Stimulated activated CD4-positive, alpha-beta T cell treated with anti-CD3 and anti-CD28 coated beads, Interleukin-4, amount 100 ng/mL, for 24 hours (primary cell): ENCODE data around the gene RASSF7.

Experiments
- DNase-seq: peaks from one replicate; pipeline ENCODE4 v3.0.0-alpha.2; 2020

RASSF7 gene

DNA sequence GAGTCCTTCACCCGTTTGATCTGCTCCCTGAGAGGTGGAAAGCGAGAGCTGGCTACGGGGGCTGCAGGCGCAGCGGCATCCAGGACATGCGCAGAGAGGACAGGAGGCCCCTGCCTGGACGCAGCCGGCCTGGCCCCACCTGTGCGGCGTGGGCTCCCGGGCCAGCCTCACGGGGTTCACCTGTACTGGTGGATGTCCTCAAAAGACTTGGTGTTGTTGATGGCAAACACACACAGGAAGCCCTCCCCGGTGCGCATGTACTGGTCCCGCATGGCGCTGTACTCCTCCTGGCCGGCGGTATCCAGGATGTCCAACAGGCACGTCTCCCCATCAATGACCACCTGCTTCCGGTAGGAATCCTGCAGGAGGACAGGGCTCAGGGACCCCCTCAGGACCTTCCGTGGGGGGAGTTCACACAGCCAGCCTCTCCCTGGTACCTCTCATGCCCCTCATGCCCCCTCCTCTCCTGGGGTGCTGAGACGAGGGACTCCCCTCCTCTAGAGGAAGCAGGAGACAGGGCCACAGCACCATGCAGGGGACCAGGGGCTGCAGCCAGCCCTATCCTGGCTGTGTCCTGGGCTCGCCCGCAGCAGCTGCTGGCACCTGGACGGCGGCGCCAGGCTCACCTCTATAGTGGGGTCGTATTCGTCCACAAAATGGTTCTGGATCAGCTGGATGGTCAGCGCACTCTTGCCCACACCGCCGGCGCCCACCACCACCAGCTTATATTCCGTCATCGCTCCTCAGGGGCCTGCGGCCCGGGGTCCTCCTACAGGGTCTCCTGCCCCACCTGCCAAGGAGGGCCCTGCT lies 27.0 kb upstream of the RASSF7 start:
- DNase-seq = no peak

DNA sequence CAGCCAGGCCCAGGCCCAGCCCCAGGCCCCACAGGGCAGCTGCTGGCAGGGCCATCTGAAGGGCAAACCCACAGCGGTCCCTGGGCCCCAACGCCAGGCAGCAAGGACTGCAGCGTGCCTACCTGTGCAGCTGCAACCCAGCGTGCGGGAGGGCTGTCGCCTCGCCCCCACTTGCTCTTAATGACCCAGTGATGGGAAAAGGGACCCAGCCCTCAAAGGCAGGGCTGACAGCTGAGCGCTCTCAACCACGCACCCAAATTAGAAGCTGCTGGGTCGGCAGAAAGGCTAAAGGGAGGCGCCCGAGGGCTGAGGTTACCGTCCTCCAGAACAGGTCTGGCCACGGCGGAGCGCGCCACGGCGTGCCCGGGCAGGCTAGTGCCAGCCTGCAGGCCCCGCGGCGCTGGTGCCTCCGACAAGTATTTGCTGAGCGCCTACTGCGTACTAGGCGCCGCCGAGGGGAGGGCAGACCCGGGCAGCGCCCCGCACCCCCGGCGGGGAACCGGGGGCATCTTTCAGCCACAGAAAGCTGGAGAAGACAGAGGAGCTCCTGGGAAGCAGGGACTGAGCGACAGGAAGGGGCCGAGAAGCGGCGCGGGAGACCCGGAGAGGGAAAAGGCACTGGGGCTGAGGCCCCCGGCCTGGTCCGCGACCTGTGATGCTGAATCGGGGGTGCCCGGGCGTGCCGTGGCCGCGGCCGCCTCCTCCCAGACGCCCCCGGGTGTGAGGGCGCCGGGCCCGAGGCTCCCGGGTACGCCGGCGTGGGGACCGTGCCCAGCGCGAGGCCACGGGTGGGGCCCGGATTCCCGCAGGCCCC lies 26.2 kb upstream of the RASSF7 start:
- DNase-seq = peak; percentile 34

DNA sequence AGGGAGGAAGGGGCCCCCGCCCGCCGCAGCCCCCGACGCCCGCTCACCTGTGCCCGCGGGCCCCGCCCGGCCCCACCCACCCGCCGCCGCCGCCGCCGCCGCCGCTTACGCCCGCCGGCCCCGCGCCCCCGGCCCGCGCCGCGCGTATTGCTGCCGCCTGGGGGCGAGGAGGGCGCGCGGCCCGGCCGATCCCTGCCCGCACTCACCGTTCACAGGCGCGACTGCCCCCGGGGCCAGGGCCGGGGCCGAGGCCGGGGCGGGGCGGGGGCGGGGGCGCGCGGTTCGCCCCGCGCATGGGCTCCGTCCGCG lies 25.6 kb upstream of the RASSF7 start:
- no peak for DNase-seq

DNA sequence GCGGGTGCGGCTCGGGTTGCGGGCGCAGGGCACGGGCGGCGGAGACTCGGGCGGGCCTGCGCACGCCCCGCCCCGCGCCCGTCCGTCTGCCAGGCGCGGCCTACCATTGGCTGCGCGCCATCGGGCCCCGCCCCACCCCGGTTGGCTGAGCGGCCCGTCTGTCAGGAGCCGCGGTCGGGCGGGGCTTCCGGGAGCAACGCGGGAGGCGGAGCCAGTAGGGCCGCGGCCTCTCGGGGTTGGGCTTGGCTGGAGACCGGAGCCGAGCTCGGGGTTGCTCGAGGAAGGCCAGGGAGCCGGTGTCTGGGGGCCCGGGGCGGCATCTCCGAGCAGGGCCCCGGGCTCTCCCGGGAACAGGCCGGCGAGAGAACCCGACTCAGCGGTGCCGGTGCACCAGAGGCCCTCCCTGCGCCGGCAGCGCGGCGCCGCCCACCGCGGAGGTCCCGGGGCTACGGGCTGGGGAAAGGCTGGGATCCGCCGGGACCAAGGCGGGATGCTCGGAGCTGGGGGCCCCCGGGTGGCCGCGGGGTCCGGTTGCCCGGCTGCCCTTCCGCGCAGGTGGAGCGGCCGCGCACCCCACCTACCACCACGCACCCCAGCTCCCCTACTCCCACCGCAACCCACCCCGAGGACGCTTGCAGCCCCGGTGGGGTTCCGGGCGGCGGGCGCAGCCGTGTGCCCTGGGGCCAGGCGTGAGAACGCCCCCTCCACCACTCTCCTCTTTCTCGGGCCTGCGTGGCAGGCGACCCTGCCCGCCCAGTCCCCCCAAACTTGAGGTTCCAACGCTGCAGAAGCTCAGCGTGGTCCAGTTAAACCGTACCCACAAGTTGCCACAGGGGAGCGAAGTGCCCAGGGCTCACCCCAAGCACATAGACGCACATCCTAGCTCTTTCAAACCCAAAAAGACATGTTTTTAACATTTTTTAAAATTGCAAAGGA lies 25.0 kb upstream of the RASSF7 start, which contains the start of gene HRAS:
TSS of gene HRAS (minus strand) at position 58 of the 936 bp plus-strand sequence.
- peak; percentile 95 for DNase-seq

DNA sequence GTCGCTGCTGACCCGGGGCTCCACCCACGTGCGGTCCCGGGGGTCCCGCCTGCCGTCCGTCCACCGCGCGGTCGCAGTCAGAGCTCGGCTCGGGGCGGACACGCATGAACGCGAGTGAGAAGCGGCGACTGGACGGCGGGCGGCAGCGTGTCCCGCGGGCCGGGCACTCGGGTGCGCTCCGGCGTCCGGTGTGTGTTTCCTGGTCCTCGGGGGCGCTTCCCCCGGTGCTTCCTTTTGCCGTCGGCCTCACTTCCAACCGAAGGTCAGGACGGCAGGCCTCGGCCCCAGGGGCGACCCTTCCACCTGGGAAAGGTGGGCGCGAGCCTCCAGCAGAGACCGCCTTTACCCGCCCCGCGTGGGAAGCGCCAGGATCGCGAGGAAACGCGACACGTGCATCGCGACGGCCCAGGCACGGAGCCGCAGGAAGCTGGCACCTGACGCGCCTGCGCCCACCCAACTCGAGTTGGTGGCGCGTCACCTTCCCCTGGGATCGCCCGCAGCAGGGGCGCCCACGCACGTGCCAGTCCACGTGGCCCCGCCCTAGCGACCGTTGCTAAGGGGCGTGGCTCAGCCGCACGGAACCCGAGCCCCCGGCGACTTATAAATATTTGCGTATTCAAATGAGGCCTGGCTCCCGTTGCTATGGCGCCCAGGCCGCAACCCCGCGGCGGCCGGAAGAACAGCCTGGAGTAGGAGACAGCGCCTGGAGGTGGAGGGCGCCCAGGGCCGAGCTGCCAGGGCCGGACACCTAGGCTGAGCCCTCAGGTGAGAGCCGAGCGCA lies 23.7 kb upstream of the RASSF7 start, which contains the start of gene LRRC56:
TSS of gene LRRC56 (plus strand) at position 687 of the 781 bp plus-strand sequence. CDS start 3,158 bp downstream, outside the sequence.
- DNase-seq = peak; percentile 88

DNA sequence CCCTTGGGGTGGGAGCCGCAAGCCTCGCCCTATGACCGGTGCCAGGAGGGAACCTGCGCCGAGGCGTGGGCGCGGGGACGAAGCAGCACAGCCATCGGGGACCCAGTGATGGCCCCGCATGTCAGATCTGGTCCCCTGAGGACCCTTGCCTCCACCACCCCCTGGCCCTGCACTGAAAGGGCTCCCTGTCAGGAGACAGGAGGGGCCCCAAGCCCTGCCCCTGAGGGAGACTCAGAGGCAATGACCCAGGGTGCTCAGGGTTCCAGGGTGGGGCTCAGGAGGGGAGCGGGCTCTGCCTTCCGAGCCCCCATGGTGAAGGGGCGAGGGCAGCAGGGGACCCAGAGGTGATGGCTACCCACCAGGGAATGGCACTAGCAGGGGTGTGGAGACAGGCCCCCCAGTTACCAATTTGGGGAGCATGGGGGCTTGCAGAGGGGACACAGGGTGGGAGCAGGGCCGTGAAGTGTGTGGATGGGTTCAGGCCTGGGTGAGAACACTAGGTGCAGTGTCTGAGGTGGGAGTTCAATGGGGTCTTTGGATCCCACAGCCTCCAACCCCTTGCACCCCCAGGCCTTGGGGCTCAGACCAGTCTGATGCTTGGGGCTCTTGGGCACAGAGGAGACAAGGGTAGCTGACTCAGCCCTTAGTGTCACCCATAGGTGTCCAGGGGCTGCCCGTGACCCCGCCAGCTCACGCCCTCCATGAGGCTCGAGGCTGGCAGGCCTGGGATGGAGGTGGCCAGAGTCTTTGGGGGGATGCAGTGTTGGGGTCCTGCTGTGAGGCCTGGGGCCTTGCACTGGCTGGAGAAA lies 22.9 kb upstream of the RASSF7 start:
- DNase-seq = no peak

DNA sequence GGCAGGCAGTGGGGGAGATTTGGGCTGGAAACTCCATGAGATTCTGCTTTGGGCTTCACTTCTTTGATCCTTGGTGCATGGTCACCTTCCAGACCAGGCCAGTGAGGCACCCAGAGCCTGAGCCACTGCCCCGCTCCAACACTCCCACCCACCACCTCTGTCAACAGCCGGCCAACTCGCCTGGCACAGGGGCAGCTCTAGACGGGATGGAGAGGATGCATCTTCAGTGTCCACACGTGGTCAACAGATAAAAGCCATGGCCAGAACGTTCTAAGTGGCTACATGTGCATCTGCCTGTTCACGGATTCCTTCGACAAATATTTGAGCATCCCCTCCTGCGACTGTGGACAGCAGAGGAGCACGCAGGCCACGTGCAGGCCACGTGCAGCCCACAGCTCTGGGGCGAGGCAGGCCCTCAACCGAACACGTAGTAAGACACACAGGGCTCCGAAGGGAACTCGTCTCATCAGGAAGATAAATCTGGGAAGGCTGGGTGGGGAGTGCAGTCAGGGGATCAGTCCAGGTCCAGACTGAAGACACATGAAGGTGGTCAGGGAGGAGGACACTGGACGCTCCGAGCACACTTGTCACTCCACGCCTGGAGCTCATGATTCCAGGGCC lies 22.2 kb upstream of the RASSF7 start:
- no peak for DNase-seq

DNA sequence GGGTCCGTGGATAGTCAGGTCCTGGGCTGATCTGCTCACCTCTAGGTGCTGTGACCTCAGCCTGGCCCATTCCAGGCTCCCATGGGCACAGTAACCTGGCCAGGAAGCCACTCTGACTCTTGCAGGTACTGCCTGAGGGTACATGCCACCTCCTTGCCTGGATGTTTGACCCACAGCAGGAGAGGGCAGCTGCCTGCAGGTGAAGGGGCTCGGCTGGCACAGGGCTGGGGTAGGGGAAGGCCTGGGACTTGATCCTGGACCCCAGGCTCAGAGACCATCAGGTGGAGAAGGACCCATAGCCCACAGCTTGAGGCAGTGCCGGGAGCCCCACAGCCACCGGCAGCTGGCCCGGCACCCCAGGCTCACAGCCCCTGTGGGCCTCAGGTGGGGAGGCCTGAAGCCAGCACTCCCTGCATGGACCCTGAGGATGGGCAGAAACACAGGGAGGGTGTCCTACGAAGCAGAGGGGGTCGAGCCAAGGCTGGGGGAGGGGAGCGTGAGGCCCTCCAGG lies 20.7 kb upstream of the RASSF7 start:
- DNase-seq = no peak

DNA sequence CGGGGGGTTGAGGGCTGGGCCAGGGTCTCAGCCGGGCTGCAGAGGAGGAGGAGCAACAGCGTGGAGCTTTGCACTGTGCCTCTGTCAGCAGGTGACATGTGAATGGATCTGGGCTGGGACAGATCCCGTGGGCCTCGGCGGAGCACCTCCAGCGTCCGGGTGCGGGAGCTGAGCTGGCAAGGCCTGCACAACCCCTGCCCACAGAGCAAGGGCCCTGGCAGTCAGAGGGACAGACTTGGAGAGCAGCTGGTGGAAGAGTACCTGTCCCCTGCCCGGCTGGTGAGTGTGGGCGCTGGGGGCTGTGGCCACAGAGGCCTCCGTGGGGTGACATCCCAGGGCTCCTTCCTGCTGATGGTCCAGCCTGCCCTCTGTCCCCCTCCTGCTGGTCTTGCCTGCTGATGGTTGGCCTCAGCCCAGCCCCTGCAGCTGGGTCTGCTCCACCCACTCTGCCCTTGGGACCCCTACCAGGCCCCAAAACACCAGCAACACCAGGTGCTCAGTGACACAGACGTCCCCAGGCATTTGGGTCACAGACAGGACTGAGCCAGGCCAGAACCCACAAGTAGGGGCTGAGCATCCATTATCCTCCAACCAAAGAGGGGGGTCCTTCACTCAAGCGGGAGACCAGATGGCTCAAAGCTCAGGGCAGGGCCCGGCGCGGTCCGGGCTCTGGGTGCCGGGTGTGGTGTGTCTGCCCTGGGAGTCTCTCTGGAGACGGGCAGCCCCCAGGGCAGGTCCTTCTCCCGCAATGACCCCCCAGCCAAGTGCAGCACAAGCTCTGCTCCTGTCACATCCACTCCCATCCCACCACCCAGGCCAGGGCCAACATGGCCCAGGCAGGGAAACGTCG lies 20.0 kb upstream of the RASSF7 start:
- no peak for DNase-seq

DNA sequence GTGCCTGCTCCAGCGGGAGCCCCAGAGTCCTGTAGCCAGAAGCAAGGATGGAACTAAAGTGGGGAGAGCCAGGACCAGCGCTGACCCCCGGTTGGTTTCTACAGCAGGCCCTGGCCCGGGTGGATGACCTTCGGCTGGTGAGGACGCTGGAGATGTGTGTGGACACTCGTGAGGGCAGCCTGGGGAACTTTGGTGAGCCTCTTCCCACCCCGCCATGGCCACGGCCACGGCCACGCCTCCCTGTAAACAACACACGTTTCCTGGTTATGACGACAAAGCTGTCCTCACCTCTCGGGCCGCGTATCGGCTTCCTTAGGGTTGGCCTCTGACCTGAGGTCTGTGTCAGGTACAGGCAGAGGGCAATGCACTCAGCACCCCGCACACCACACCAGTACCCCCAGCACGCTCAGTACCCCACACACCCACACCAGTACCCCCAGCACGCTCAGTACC lies 19.3 kb upstream of the RASSF7 start:
- DNase-seq = no peak

DNA sequence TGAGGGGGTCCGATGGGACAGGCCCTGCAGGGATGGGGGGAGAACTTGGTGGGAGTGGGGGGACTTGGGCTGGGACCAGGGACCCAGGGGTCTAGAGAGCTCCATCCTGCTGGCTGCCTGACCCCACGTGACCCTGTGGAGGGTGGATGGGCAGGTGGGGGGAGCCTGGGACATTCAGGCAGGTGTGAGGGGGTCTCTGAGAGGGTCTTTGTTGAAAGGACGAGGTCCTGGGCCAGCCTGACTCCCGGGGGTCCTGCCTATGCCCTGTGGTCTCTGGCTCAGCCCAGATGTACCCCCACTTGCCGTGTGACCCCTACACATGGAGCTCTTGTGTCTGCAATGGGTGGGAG lies 16.0 kb upstream of the RASSF7 start:
- DNase-seq = no peak

DNA sequence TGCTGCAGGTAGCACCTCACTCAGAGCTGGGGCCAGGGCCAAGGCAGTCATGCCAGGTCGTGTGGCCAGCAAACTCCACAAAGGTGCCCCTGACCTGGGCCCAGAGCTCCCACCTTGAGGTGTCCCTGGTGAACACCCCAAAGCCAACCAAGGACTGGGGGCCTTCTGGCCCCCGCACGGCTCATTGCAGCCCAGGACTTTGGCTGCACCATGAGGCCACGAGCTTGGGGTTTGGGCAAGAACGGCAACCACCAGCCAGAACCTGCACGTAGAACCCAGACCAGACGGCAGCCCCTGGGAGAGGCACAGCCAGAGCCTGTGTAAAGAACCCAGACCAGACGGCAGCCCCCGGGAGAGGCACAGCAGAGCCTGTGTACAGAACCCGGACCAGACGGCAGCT lies 15.6 kb upstream of the RASSF7 start:
- DNase-seq = no peak

DNA sequence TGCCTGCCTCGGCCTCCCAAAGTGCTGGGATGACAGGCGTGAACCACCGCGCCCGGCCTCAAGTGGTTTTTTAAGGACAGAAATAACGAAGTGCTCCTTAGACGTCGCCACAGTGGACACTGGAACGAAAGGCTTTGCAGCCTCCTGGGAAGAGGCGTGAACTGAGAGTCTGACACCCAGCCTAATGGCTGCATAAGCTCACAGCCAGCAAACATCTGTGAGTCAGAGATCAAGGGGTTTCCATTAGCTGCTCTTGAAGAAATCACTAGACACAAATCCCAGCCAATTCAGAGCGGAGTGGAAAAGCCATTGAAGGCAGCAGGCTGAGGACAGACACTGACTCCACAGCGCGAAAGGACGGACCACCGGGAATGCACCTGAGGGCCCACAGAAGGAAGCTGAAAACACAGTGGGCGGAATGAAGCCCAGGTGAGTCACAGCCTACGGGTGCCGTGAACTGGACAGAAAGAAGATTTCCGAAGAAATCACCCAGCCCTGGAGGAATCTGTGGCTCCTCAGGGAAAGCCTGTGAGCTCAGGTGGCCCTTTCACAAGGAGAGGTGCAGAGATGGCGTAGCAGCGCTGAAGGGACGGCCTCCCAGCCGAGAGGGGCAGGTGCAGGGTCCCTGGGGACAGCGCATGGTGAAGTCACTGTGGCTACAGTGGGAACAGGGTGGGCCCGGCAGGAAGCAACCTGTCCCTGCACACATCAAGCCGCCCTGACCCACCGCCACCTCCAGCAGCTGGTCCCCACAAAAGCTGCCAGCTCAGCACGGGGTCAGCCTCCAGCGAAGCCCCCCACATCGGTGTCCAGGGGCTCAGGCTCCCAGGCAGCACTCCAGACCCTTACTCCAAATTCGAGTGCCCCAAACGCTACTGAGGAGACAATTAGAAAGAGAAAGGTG lies 11.8 kb upstream of the RASSF7 start:
- no peak for DNase-seq

DNA sequence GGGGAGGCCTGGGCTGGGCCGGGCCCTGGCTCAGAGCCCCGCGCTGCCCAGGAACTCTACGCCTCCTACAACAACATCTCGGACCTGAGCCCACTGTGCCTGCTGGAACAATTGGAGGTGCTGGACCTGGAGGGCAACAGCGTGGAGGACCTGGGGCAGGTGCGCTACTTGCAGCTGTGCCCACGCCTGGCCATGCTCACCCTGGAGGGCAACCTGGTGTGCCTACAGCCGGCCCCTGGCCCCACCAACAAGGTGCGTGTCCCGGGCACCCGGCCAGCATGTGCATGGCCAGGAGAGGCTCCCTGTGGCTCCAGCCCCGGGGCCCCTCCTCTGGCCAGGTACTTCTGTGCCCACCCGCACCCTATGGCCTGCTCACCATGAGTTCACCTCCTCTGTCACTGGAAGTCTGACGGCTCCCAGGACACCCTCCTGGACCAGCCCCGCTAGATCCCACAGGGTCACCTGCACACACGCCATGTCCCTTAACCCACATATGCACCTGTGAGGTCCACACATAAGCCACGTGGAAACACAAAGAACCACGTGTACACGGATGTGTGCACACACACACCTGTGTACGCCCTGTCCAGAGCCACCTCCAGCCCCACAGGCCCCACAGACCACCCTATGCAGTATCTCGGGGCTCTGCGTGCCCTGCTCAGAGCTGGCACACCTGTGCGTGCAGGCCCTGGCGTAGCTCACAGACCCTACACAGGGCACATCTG lies 10.6 kb upstream of the RASSF7 start:
- no peak for DNase-seq

DNA sequence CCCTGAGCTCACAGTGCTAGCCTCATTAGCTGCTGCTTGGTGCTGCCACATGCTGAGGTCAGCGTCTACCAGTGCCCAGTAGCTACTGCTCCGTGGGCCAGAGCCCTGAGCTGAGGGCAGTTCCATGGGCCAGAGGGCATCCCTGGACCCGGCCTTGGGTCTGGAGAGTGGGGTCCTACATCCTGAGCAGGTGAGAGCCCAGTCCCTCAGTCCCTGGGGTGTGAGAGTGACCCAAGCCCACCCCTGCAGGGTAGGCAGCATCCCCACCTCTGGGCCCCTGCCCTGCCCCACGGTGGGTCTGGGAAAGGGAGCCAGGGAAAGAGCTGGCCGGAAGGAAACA lies 10.1 kb upstream of the RASSF7 start:
- DNase-seq = no peak

DNA sequence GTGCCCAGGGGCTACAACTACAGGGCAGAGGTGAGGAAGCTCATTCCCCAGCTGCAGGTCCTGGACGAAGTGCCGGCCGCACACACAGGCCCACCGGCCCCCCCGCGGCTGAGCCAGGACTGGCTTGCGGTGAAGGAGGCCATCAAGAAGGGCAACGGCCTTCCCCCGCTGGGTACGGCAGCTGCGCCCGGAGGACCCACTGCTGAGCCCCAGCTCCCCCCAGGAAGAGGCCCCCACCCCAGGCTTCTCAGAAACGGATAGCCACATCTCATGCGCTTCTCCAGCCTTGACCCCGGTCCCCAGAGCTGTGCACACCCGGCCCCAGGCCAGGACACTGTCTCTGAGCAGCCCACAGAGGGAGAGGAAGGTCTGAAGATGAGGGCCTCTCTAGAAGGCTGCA lies 9.6 kb upstream of the RASSF7 start:
- no peak for DNase-seq

DNA sequence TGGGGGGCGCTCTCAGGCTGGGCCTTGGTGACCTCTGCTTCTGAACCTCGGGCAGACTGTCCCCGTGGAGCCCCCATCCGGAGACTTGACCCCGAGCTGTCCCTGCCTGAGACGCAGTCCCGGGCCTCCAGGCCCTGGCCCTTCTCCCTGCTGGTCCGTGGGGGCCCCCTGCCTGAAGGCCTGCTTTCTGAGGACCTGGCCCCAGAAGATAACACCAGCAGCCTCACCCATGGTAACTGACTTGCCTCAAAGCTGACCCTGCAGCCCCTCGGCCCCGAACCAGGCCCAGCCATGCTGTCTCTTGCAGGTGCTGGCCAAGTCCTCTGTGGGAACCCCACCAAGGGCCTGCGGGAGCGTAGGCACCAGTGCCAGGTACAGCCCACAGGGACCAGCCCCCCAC lies 9.2 kb upstream of the RASSF7 start:
- no peak for DNase-seq
